Loucy (cell line): ENCODE data around the gene RAB35.

Experiments
- H2AFZ ChIP-seq: fragments of 200-600 bp; sonication (generic); 2 replicates; pipeline ENCODE4 v1.6.0; 2016; ENCODE audit warnings: antibody characterized with exemption, mild to moderate bottlenecking, low read length, moderate library complexity
- H3F3A ChIP-seq: fragments of 200-600 bp; 2 replicates; pipeline ENCODE4 v1.6.0; 2016; ENCODE audit warnings: antibody characterized with exemption, low read depth, mild to moderate bottlenecking
- H3K27me3 ChIP-seq: fragments of 200-600 bp; sonication (generic); 2 replicates; pipeline ENCODE4 v1.6.1; 2014; ENCODE audit warnings: low read length, mild to moderate bottlenecking; ENCODE audit not compliant: insufficient read depth, poor library complexity, severe bottlenecking
- H3K36me3 ChIP-seq: fragments of 200-600 bp; sonication (generic); 2 replicates; pipeline ENCODE4 v1.6.1; 2016; ENCODE audit warnings: low read length; ENCODE audit not compliant: insufficient read depth
- H3K4me1 ChIP-seq: fragments of 200-600 bp; sonication (generic); 2 replicates; pipeline ENCODE4 v1.5.1; 2014; ENCODE audit warnings: low read length, mild to moderate bottlenecking; ENCODE audit not compliant: insufficient read depth, poor library complexity, severe bottlenecking
- H3K4me2 ChIP-seq: fragments of 200-600 bp; sonication (generic); 2 replicates; pipeline ENCODE4 v1.6.0; 2014; ENCODE audit warnings: antibody characterized with exemption, low read length, low read depth, mild to moderate bottlenecking; ENCODE audit not compliant: poor library complexity, severe bottlenecking
- H3K4me3 ChIP-seq: fragments of 200-600 bp; sonication (generic); 2 replicates; pipeline ENCODE4 v1.5.1; 2014; ENCODE audit warnings: low read length, mild to moderate bottlenecking, mixed read lengths; ENCODE audit not compliant: poor library complexity, severe bottlenecking
- H3K79me2 ChIP-seq: fragments of 200-600 bp; sonication (generic); 2 replicates; pipeline ENCODE4 v1.6.1; 2014; ENCODE audit warnings: low read length; ENCODE audit not compliant: insufficient read depth
- H3K9ac ChIP-seq: fragments of 200-600 bp; sonication (generic); 2 replicates; pipeline ENCODE4 v1.6.0; 2014; ENCODE audit warnings: mild to moderate bottlenecking, low read depth, low read length, moderate library complexity; ENCODE audit not compliant: poor library complexity, severe bottlenecking
- H3K9me2 ChIP-seq: fragments of 200-600 bp; sonication (generic); replicated peaks from 2 replicates; pipeline ENCODE4 v1.6.1; 2016; ENCODE audit warnings: low read depth, low read length, mixed read lengths
- H3K9me3 ChIP-seq: fragments of 200-600 bp; sonication (generic); 2 replicates; pipeline ENCODE4 v1.6.1; 2014; ENCODE audit warnings: mild to moderate bottlenecking, antibody characterized with exemption, low read length, low read depth; ENCODE audit not compliant: insufficient read depth
- H4K20me1 ChIP-seq: fragments of 200-600 bp; sonication (generic); 2 replicates; pipeline ENCODE4 v1.6.0; 2014; ENCODE audit warnings: antibody characterized with exemption, low read length, mild to moderate bottlenecking; ENCODE audit not compliant: insufficient read depth, poor library complexity, severe bottlenecking
- CTCF ChIP-seq: fragments of 200-600 bp; sonication (generic); conservative IDR thresholded peaks from 2 replicates; pipeline ENCODE4 v1.5.1; 2014; ENCODE audit warnings: mild to moderate bottlenecking, antibody characterized with exemption, low read length
- EZH2phosphoT487 ChIP-seq: fragments of 200-600 bp; IDR thresholded peaks from 2 replicates; pipeline ENCODE4 v1.6.1; 2018; ENCODE audit warnings: antibody characterized with exemption, mild to moderate bottlenecking, moderate library complexity, borderline replicate concordance

RAB35 gene

GRCh38 chr12:120092551-120093335 is 23.8 kb downstream of the RAB35 start:
- no peak overlapping the region for H3K4me3 ChIP-seq
- no peaks in the 10 kb centered on the region for H3K9me2 ChIP-seq
- H3K9ac ChIP-seq, result no peak overlapping the region
- H3K36me3 ChIP-seq, result peaks cover 26% of the 10 kb centered on the region; the same call in 1 of the 2 replicates
- H3K4me2 ChIP-seq, result no peak overlapping the region
- H3K4me1 ChIP-seq, result peaks cover 14% of the 10 kb centered on the region
- no peaks in the 10 kb centered on the region for H3K9me3 ChIP-seq
- H3K79me2 ChIP-seq, result no peaks in the 10 kb centered on the region
- no peak overlapping the region for H2AFZ ChIP-seq
- H3K27me3 ChIP-seq, result no peaks in the 10 kb centered on the region
- H3F3A ChIP-seq, result no peaks in the 10 kb centered on the region
- TF ChIP-seq EZH2phosphoT487 (no peak), CTCF (no peak)
- peaks cover 4% of the 10 kb centered on the region for H4K20me1 ChIP-seq

- TF ChIP-seq EZH2phosphoT487 (no peak), CTCF (no peak)
- Histone ChIP-seq H3K4me3 (no peak overlapping the region), H4K20me1 (peaks cover 4% of the 10 kb centered on the region)
Measured at GRCh38 chr12:120091371-120092090, 25.0 kb downstream of the RAB35 start.

GRCh38 chr12:120090626-120091295 is 25.8 kb downstream of the RAB35 start:
- H3K4me2 ChIP-seq, result no peak overlapping the region
- no peak overlapping the region for H3K4me3 ChIP-seq
- no peaks in the 10 kb centered on the region for H3K9me2 ChIP-seq
- peaks cover 20% of the 10 kb centered on the region for H3K4me1 ChIP-seq
- TF ChIP-seq CTCF (no peak), EZH2phosphoT487 (no peak)
- H3K9me3 ChIP-seq, result no peaks in the 10 kb centered on the region
- H3K79me2 ChIP-seq, result no peaks in the 10 kb centered on the region
- peaks cover 8% of the 10 kb centered on the region; the same call in 1 of the 2 replicates for H3K36me3 ChIP-seq
- no peaks in the 10 kb centered on the region for H3F3A ChIP-seq
- no peaks in the 10 kb centered on the region for H3K27me3 ChIP-seq
- no peak overlapping the region for H3K9ac ChIP-seq
- peaks cover 4% of the 10 kb centered on the region for H4K20me1 ChIP-seq
- H2AFZ ChIP-seq, result no peak overlapping the region

More at GRCh38 chr12:120091371-120092090, 25.0 kb downstream of the RAB35 start:
- Histone ChIP-seq H3K9ac (no peak overlapping the region), H3K4me1 (peaks cover 20% of the 10 kb centered on the region), H3K27me3 (no peaks in the 10 kb centered on the region), H3K79me2 (no peaks in the 10 kb centered on the region), H3K36me3 (peaks cover 15% of the 10 kb centered on the region; the same call in 1 of the 2 replicates), H2AFZ (no peak overlapping the region), H3F3A (no peaks in the 10 kb centered on the region), H3K9me2 (no peaks in the 10 kb centered on the region), H3K4me2 (no peak overlapping the region), H3K9me3 (no peaks in the 10 kb centered on the region)
